Upper lobe of left lung (tissue), 6 donors: ENCODE data around the gene NUP98. TPM values are rescaled to one million over a fixed set of nuclear protein-coding genes. Genes with fewer than 3 reads are reported as not detected.

Experiments
- ATAC-seq, 2 donors: fragments of 200-7000 bp; cut with Tn5 transposase; one replicate each; pipeline ENCODE4 v1.9.1; 2022; ENCODE audit warnings: mild to moderate bottlenecking in 2 of 2, moderate library complexity in 2 of 2; ENCODE audit not compliant: low FRiP score in 2 of 2
- DNase-seq, 2 donors: peaks; one replicate each; pipeline ENCODE4 v3.0.0-alpha.2; 2019 to 2020
- H3K27ac ChIP-seq, 4 donors: fragments of 200-600 bp; sonication (generic); one replicate each; pipeline ENCODE4 v1.5.1; 2016 to 2019
- H3K27me3 ChIP-seq, 4 donors: fragments of 200-600 bp; sonication (generic); one replicate each; pipeline ENCODE4 v1.5.1; 2017 to 2019
- H3K36me3 ChIP-seq, 4 donors: fragments of 200-600 bp; sonication (generic); one replicate each; pipeline ENCODE4 v1.5.1; 2016 to 2019
- H3K4me1 ChIP-seq, 4 donors: fragments of 200-600 bp; sonication (generic); one replicate each; pipeline ENCODE4 v1.5.1; 2018 to 2019
- H3K4me3 ChIP-seq, 4 donors: fragments of 200-600 bp; sonication (generic); one replicate each; pipeline ENCODE4 v1.5.1; 2017 to 2019; ENCODE audit warnings: mild to moderate bottlenecking in 2 of 4, moderate library complexity in 1 of 4
- H3K9me3 ChIP-seq, 4 donors: fragments of 200-600 bp; sonication (generic); one replicate each; pipeline ENCODE4 v1.5.1; 2018 to 2019
- CTCF ChIP-seq, 6 experiments: fragments of 450-650 bp in 4 of 6; fragments of 200-600 bp in 2 of 6; sonication (generic) in 2 of 6; IDR thresholded peaks; one replicate each; pipeline ENCODE4 v1.5.1; 2016 to 2019; ENCODE audit warnings: antibody characterized with exemption in 6 of 6
- EP300 ChIP-seq, 4 donors: sonication (generic); formaldehyde crosslinking; IDR thresholded peaks; one replicate each; pipeline ENCODE4 v1.5.1; 2017; ENCODE audit warnings: antibody characterized with exemption in 4 of 4, control low read depth in 2 of 4
- POLR2A ChIP-seq, 4 donors: fragments of 450-650 bp; IDR thresholded peaks; one replicate each; pipeline ENCODE4 v1.5.1; 2016 to 2017; ENCODE audit warnings: antibody characterized with exemption in 4 of 4, mild to moderate bottlenecking in 2 of 4
- POLR2AphosphoS5 ChIP-seq, 2 donors: sonication (generic); formaldehyde crosslinking; IDR thresholded peaks; one replicate each; pipeline ENCODE4 v1.5.1; 2017; ENCODE audit warnings: antibody characterized with exemption in 2 of 2
- WGBS, 2 donors: methylation state at CpG; one replicate each; pipeline ENCODE4 v1.1.5; 2017 to 2018; 5-methylcytosine and 5-hydroxymethylcytosine counted together
- total RNA-seq, 6 donors: library from RNA; depleted of rRNA in 4 of 6; stranded (reverse); fragments of >200 nt in 4 of 6; gene quantifications; one replicate each; pipeline versions ENCODE4 v1.1.0 to v1.2.1, GENCODE V29; 2016 to 2021
- donor health status: DM: no; HTN: no; CAD: no; lungs with moderate emphysema.
- donor health status: DM: no; HTN: yes; CAD: no; lungs with severe emphysema.

The NUP98 gene
- total RNA-seq, 6 donors from 2014 or later: 66.6 to 127 (median 86.1) TPM

- H3K27me3 ChIP-seq: no peaks in the 10 kb centered on the region
- ATAC-seq (peak in 1 of 2 donors; percentile 8), DNase-seq (no peak)
- no peak overlapping the region for H3K4me3 ChIP-seq
- peaks cover 14 to 52% (median 31%) of the 10 kb centered on the region in 4 donors for H3K36me3 ChIP-seq
- peak overlapping the region in 2 of 4 donors; percentile 17 to 33 for H3K27ac ChIP-seq
- peaks cover under 1 to 8% (median 5%) of the 10 kb centered on the region in 4 donors for H3K4me1 ChIP-seq
- H3K9me3 ChIP-seq: no peaks in the 10 kb centered on the region
- TF ChIP-seq EP300 (IDR thresholded peaks at IDR 0.05): no peak
- TF ChIP-seq CTCF (IDR thresholded peaks at IDR 0.05): no peak
- no peak for TF ChIP-seq POLR2A (IDR thresholded peaks at IDR 0.05)
- TF ChIP-seq POLR2AphosphoS5 (IDR thresholded peaks at IDR 0.05): no peak
- whole genome bisulfite sequencing, 2 donors: 74 to 77% methylated on average over 7 to 8 of the region's 8 CpGs
Measured at GRCh38 chr11:3825473-3826154, 28.3 kb upstream of the NUP98 start.

- DNase-seq (peak in 1 of 2 donors; percentile 74), ATAC-seq (peak; percentile 77 to 81)
- H3K36me3 ChIP-seq: peaks cover 14 to 46% (median 28%) of the 10 kb centered on the region in 4 donors
- H3K4me3 ChIP-seq: no peak overlapping the region
- TF ChIP-seq POLR2A (IDR thresholded peaks at IDR 0.05) (no peak), CTCF (IDR thresholded peaks at IDR 0.05) (peak; percentile 73 to 93 (median 80)), EP300 (IDR thresholded peaks at IDR 0.05) (no peak), POLR2AphosphoS5 (IDR thresholded peaks at IDR 0.05) (peak in 1 of 2 donors; percentile 25)
- no peaks in the 10 kb centered on the region for H3K9me3 ChIP-seq
- H3K27me3 ChIP-seq: no peaks in the 10 kb centered on the region
- peak overlapping the region in 3 of 4 donors; percentile 17 to 34 (median 33) for H3K27ac ChIP-seq
- H3K4me1 ChIP-seq: peaks cover 0 to 2% (median under 1%) of the 10 kb centered on the region in 4 donors
- WGBS, 2 donors: 69 to 73% methylated on average over 17 to 18 of the region's 18 CpGs
Measured at GRCh38 chr11:3824714-3825472, 27.5 kb upstream of the NUP98 start.

- peak in 1 of 2 donors; percentile 2 for ATAC-seq
Measured at GRCh38 chr11:3823762-3824506, 26.6 kb upstream of the NUP98 start.

GRCh38 chr11:3823303-3823702, 25.9 kb upstream of the NUP98 start:
- ATAC-seq (peak in 1 of 2 donors; percentile 67), DNase-seq (no peak)
- Histone ChIP-seq H3K4me1 (peaks cover 0 to 2% (median 0%) of the 10 kb centered on the region in 4 donors), H3K27ac (no peak overlapping the region), H3K36me3 (peaks cover 10 to 40% (median 22%) of the 10 kb centered on the region in 4 donors), H3K9me3 (no peaks in the 10 kb centered on the region), H3K4me3 (no peak overlapping the region), H3K27me3 (no peaks in the 10 kb centered on the region)
- 94 to 97% methylated on average over 3 of the region's 3 CpGs for WGBS, 2 donors
- TF ChIP-seq POLR2AphosphoS5 (IDR thresholded peaks at IDR 0.05): no peak
- TF ChIP-seq CTCF (IDR thresholded peaks at IDR 0.05): no peak
- TF ChIP-seq POLR2A (IDR thresholded peaks at IDR 0.05): no peak
- no peak for TF ChIP-seq EP300 (IDR thresholded peaks at IDR 0.05)

More at GRCh38 chr11:3823762-3824506, 26.6 kb upstream of the NUP98 start:
- H3K9me3 ChIP-seq: no peaks in the 10 kb centered on the region
- no peak for TF ChIP-seq POLR2AphosphoS5 (IDR thresholded peaks at IDR 0.05)
- TF ChIP-seq EP300 (IDR thresholded peaks at IDR 0.05): no peak
- no peak for TF ChIP-seq POLR2A (IDR thresholded peaks at IDR 0.05)
- no peak for TF ChIP-seq CTCF (IDR thresholded peaks at IDR 0.05)
- H3K27me3 ChIP-seq: no peaks in the 10 kb centered on the region
- peaks cover 10 to 40% (median 22%) of the 10 kb centered on the region in 4 donors for H3K36me3 ChIP-seq
- H3K4me3 ChIP-seq: no peak overlapping the region
- WGBS, 2 donors: 94% methylated on average over 30 of the region's 30 CpGs
- peak overlapping the region in 2 of 4 donors; percentile 12 to 34 for H3K27ac ChIP-seq
- DNase-seq: peak in 1 of 2 donors; percentile 76
- peaks cover 0 to 2% (median 0%) of the 10 kb centered on the region in 4 donors for H3K4me1 ChIP-seq
